GM12874 (cell line): ENCODE results near the gene WTIP.

Experiments used
- TF ChIP-seq, protein P1 (sequence below): IDR thresholded peaks from 2 replicates; pipeline ENCODE4 v1.5.1; 2011; ENCODE audit warnings: low read depth, mild to moderate bottlenecking, control low read depth, low read length, moderate library complexity; ENCODE audit not compliant: insufficient read depth

Gene WTIP

GRCh38 chr19:34480971-34481841 lies at the start of gene WTIP:
WTIP (plus strand) TSS chr19:34481758; CDS start chr19:34481975, 217 bp downstream.
- TF ChIP-seq, protein P1, sequence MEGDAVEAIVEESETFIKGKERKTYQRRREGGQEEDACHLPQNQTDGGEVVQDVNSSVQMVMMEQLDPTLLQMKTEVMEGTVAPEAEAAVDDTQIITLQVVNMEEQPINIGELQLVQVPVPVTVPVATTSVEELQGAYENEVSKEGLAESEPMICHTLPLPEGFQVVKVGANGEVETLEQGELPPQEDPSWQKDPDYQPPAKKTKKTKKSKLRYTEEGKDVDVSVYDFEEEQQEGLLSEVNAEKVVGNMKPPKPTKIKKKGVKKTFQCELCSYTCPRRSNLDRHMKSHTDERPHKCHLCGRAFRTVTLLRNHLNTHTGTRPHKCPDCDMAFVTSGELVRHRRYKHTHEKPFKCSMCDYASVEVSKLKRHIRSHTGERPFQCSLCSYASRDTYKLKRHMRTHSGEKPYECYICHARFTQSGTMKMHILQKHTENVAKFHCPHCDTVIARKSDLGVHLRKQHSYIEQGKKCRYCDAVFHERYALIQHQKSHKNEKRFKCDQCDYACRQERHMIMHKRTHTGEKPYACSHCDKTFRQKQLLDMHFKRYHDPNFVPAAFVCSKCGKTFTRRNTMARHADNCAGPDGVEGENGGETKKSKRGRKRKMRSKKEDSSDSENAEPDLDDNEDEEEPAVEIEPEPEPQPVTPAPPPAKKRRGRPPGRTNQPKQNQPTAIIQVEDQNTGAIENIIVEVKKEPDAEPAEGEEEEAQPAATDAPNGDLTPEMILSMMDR, result no peak

- TF ChIP-seq, protein P1, result no peak
These were observed 48.8 kb upstream of the WTIP start for GRCh38 chr19:34432797-34433196.

- TF ChIP-seq, protein P1, result no peak
These were observed 44.8 kb upstream of the WTIP start for GRCh38 chr19:34436716-34437115.

- TF ChIP-seq, protein P1, result no peak
These were observed 33.4 kb upstream of the WTIP start for GRCh38 chr19:34448191-34448590.

DNA sequence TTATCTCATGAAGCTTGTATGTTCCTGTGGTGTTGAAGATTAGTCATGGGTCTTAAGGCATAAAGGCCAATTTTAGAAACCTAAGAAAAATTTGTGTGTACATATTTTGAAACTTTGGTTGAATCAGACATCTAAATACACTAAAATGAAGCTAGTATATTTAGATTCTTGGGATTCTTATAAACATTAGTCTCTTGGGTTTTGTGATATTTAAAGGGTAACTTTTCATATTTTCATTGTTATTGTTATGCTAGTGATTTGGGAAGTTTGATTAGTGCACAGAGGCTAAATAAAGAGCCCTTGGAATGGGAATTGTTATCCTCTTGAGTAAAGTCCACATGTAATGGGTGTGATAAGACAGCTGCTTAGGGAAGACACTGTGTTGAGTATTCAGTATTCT lies 28.8 kb upstream of the WTIP start:
- TF ChIP-seq, protein P1, result no peak

GRCh38 chr19:34454091-34454490 lies 27.5 kb upstream of the WTIP start:
- TF ChIP-seq, protein P1, result no peak

GRCh38 chr19:34454685-34455084 lies 26.9 kb upstream of the WTIP start:
- TF ChIP-seq, protein P1, result no peak
